Stomach (tissue), 4 donors: Measurements from ENCODE around the gene FURIN.

Experiments
- EP300 ChIP-seq: sonication (generic); formaldehyde crosslinking; IDR thresholded peaks from one replicate; pipeline ENCODE4 v1.6.1; 2017; ENCODE audit warnings: antibody characterized with exemption
- POLR2A ChIP-seq, 4 donors: fragments of 450-650 bp; IDR thresholded peaks; one replicate each; pipeline ENCODE4 v1.6.1; 2016; ENCODE audit warnings: antibody characterized with exemption in 4 of 4, control low read depth in 2 of 4, mild to moderate bottlenecking in 1 of 4, moderate library complexity in 1 of 4
- POLR2AphosphoS5 ChIP-seq, 3 donors: sonication (generic); formaldehyde crosslinking; IDR thresholded peaks; one replicate each; pipeline ENCODE4 v1.6.1; 2016; ENCODE audit warnings: antibody characterized with exemption in 3 of 3
- TF ChIP-seq, protein P1 (sequence below), 7 experiments: fragments of 450-650 bp in 4 of 7; fragments of 200-600 bp in 3 of 7; sonication (generic) in 3 of 7; IDR thresholded peaks; one replicate each; pipeline ENCODE4 v1.5.1; 2016 to 2019; ENCODE audit warnings: antibody characterized with exemption in 7 of 7, control low read depth in 2 of 7, mild to moderate bottlenecking in 1 of 7

DNA sequence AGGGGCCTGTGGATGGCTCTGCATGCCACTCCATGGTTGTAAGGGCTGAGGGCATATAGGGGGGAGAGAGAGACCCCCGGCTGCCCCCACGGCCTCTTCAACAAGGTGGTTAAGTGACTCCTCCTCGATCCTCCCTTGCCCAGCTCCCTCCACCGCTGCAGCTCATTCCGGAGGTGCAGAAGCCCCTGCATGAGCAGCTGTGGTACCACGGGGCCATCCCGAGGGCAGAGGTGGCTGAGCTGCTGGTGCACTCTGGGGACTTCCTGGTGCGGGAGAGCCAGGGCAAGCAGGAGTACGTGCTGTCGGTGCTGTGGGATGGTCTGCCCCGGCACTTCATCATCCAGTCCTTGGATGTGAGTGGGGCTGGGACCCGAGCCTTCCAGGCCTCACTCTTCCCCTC, 22.5 kb downstream of the FURIN start:
- TF ChIP-seq, protein P1, sequence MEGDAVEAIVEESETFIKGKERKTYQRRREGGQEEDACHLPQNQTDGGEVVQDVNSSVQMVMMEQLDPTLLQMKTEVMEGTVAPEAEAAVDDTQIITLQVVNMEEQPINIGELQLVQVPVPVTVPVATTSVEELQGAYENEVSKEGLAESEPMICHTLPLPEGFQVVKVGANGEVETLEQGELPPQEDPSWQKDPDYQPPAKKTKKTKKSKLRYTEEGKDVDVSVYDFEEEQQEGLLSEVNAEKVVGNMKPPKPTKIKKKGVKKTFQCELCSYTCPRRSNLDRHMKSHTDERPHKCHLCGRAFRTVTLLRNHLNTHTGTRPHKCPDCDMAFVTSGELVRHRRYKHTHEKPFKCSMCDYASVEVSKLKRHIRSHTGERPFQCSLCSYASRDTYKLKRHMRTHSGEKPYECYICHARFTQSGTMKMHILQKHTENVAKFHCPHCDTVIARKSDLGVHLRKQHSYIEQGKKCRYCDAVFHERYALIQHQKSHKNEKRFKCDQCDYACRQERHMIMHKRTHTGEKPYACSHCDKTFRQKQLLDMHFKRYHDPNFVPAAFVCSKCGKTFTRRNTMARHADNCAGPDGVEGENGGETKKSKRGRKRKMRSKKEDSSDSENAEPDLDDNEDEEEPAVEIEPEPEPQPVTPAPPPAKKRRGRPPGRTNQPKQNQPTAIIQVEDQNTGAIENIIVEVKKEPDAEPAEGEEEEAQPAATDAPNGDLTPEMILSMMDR (IDR thresholded peaks at IDR 0.05), result no peak
- TF ChIP-seq EP300 (no peak), POLR2AphosphoS5 (IDR thresholded peaks at IDR 0.05) (no peak), POLR2A (IDR thresholded peaks at IDR 0.05) (no peak)
